ENCODE results near the gene MMP10.

- no peak for TF ChIP-seq CTCF (IDR thresholded peaks at IDR 0.05)
- no peak for TF ChIP-seq ZFX (IDR thresholded peaks at IDR 0.05; ENCODE audit: borderline replicate concordance)
Measured at GRCh38 chr11:102791271-102792036, 11.0 kb upstream of the MMP10 start.

Measured in 22Rv1 (cell line).